ENCODE data around the gene GPRC6A.
A peak's percentile ranks its signal among the peaks of the same experiment; 100 is the strongest.
"Not testable (repeated sequence)": the region's sequence is repeated elsewhere in the genome, so short reads cannot be mapped to it uniquely, and the experiment has no call there.

Gene GPRC6A

DNA sequence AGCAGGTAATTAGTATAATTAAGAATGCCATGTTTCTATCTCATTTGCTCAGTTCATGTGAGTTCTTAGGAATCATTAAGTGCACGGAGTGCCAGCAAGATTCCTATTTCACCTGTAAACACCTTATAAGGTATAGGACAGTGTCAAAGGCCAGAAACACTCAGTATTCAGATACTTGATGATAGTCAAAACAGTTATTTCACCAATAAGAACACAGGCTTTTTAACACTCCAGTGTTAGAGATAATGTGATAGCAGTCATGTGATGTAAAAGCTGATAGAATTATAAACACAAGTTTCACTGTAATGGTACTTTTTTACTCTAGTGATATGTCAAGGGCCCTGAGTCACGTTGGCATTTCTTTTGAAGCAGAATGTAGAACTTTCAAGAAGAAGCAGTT is at the start of gene GPRC6A:
GPRC6A (minus strand) TSS at position 101 of the 400 bp plus-strand sequence; CDS start at position 31, 70 bp downstream.
- no peak for DNase-seq (ENCODE audit: low spot score)

DNA sequence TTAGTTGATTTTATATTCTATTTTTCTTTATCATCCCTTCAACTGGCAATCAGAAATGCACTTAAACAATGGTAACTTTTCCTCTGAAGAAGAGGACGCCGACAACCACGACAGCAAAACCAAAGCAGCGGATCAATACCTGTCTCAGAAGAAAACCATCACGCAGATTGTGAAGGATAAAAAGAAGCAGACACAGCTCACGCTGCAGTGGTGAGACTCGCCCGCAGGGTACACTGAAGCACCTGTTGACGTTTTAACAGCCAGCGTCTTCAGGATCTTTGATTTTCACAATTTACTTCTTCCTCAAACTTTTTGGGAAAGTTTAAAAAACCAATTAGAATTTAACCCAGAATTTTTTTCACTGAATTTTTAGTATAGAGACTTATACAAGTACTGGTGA is 48.9 kb upstream of the GPRC6A start:
- no peak for DNase-seq (ENCODE audit: low spot score)

GRCh38 chr6:116876635-116877611 is 48.0 kb upstream of the GPRC6A start, which contains the start of gene RFX6:
Gene RFX6, plus strand, starts transcription at chr6:116877242. Its CDS starts 34 bp downstream, at chr6:116877276.
- DNase-seq (ENCODE audit: low spot score) = no peak

GRCh38 chr6:116876107-116876506 is 47.2 kb upstream of the GPRC6A start:
- DNase-seq (ENCODE audit: low spot score) = no peak

DNA sequence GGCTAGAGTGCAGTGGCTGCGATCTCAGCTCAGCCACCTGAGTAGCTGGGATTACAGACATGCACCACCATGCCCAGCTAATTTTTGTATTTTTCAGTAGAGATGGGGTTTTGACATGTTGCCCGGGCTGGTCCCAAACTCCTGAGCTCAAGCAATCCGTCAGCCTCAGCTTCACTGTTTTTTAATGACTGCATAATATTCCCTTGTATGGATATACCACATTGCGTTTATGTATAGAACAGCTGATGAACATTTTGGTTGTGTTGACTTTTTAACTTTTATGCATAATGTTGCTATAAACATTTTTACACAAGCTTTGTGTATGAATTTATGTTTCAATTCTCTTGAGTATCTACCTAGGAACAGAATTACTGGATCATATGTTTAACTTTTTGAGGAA is 43.9 kb upstream of the GPRC6A start:
- no peak for DNase-seq (ENCODE audit: low spot score)

- DNase-seq (ENCODE audit: low spot score) = peak; percentile 22
Observed at GRCh38 chr6:116866281-116866871, 37.5 kb upstream of the GPRC6A start.

DNA sequence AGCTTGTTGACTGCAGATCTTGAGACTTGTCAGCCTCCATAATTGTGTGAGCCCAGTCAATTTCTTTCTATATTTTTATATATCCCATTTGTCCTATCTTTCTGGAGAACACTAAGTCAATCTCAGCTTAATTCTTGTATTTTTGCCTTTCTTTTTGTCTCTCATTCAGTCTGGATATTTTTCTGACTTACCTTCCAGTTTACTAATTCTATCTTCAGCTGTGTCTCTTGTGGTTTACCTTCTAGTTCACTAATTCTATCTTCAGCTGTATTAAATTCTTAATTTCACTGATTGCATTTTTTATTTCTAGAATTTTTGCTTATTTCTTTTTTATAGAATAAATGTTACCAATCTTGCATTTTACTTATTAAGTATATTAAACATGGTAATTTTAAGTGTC is 30.4 kb upstream of the GPRC6A start:
- DNase-seq (ENCODE audit: low spot score) = no peak

DNA sequence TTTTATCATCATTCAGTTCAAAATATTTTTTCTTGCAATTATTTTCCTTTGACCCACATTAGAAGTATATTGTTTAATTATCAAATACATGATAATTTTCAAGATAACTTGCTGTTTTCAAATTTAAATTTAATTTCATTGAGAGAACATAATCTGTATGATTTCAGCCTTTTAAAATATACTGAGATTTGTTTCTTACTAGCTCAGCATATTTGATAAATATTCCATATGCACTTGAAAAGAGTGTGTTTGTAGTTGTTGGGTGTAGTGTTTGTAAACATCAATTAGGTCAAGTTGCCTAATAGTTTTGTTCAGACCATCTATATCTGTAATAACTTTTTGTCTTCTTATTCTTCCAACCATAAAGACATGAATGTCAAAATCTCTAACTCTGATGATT is 29.2 kb upstream of the GPRC6A start:
- DNase-seq (ENCODE audit: low spot score) = no peak

DNA sequence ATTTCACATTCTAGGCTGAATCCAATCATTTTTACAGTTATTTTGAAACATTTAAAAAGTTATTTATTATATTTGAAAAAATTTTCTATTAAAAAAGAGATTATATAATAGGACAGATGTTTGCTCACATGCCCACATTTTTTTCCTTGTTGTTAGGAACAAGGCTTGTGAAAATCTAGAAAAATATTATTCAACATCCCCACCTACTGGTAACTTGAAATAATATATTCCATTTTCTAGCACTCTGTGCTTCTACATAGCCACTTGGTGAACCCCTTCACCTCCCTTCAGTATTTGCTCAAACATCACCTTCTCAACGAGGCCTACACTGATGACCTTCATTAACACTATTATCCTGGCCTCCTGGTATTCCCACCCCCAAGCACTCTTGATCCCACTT is 18.3 kb upstream of the GPRC6A start:
- peak; percentile 11 for DNase-seq (ENCODE audit: low spot score)

DNA sequence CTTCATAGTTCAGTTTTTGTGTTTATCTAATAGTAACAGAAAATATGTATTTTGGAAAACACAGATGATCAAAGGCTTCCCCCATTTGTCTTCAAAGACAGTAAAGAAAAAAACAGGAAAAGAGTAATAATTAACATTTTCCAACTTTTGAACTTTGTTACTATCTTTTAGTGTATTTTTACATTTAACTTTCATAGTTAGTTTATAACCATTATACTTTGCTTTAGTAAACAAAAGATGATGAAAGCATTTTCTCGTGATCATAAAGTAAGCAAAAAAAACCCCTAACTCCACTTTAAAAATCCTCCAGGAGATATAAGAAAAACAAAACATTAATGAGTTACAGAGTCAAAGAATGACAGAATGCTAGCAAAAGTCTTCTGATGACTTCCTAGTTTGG is 13.6 kb upstream of the GPRC6A start:
- DNase-seq (ENCODE audit: low spot score) = no peak

DNA sequence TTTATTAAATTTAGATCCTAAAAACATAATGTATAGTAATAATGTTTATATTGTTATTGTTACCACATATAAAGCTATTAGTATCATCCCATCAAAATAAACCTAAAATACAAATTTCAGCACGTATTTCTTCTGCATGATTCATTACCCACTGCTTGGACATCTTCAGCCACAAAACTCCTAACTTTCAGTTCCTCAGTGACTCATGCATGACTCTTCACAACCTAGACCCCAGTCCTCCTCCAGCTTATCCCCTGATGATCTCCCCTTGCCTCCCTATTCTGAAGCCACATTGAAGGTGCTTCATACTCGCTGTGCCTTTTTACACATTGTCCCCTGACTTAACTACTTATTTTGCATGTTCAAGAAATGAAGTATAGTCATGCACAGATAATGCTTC is 11.2 kb upstream of the GPRC6A start:
- no peak for DNase-seq (ENCODE audit: low spot score)

DNA sequence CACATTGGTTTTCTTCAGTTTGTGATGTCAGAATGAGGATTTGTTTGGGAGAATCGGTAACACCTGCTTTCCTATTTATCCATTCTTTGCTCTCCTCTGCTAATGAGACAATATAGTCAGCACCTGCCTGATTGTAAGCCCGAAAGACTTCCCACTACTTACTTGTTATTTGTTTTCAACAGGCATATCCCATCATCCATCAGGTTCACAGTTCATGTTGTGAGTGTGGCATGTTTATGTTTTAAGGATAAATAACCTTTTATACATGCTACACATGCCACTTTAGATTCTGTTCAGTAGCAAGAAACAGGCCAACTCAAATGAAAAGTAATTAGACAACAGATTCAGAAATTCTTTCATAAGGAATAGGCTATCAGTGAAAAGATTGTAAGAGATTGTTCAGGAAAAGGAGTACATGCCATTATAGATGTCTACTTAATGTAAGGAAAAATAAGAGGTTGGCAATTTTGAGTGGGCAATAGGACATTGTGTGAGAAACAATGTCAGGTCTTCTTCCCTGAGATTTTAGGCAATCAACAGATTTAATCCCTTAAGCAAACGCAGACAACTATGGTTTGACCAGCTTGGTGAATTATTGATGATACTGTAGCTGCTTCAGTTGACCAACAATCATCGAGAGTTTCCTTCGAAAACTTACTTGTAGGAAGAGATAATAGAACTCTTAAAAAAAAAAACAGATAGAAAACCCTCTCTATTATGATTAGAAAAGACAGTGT is 7.9 kb upstream of the GPRC6A start:
- DNase-seq (ENCODE audit: low spot score) = no peak

GRCh38 chr6:116834526-116834925 is 5.6 kb upstream of the GPRC6A start:
- not testable (repeated sequence) for DNase-seq (ENCODE audit: low spot score)

- no peak for DNase-seq (ENCODE audit: low spot score)
Observed at GRCh38 chr6:116827561-116828240, 1.2 kb downstream of the GPRC6A start.

DNA sequence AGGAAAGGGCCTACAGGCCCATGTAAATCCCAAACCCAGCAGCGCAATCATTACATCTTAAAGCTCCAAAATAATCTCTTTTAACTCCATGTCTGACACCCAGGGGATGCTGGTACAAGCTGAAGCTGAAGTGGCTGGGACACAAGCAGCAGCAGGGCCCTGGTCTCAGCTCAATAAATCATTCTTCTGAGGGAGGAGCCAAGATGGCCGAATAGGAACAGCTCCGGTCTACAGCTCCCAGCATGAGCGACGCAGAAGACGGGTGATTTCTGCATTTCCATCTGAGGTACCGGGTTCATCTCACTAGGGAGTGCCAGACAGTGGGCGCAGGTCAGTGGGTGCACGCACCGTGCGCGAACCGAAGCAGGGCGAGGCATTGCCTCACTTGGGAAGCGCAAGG is 12.5 kb downstream of the GPRC6A start:
- DNase-seq (ENCODE audit: low spot score) = not testable (repeated sequence)

DNA sequence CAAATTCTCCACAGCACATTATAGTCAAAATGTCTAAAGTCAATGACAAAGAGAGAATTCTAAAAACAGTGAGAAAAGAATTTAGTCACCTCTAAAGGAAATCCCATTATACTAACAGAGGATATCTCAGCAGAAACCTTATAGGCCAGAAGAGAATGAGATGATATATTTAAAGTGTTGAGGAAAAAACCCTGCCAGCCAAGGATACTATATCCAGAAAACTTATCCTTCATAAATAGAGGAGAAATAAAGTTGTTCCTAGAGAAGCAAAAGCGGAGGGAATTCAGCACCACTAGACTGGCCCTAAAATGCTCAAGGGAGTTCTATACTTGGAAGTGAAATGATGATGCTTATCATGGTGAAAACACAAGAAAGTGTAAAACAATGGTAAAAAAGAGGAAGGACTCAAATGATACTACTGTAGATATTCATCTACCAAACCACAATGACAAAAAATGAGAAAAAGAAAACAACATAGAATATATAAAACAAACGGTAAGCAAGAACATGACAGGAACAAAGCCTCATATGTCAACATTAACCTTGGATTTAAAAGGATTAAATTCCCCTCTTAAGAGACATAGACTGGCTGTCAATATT is 16.7 kb downstream of the GPRC6A start:
- no peak for DNase-seq (ENCODE audit: low spot score)

DNA sequence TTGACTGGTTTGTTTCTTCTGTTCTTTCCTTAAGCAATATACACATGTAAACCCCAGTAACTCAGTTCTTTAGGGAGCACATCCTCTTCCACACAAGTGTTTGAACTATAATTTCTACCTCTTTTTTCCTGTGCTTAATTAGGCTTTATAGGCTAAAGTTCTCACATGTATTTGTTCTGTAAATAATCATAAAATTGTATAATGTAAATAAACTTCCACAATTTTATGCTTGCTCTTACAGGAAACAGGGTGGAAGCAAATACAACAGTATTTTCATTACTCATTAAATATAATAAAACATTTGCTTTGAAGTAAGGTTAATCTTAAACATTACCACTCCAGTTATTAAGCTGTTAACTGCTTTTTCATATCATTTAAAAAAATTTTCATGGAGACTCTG is 26.9 kb downstream of the GPRC6A start:
- no peak for DNase-seq (ENCODE audit: low spot score)

DNA sequence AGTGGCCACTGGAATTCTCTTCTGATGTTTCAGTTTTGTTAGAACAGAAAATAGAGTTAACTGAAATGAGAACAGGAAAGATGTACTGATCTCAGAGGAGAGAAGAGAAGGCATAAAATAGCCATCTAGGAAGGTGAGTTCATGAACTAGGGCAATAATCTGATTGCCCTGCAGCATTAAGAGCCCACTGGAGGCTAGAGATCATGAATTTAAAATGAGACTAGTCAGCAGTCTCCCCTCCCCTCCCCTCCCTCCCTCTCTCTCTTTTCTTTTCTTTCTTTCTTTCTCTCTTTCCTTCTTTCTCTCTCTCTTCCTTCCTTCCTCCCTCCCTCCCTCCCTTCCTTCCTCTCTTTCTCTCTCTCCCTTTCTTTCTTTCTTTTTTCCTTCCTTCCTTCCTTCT is 28.9 kb downstream of the GPRC6A start:
- DNase-seq (ENCODE audit: low spot score) = no peak

DNA sequence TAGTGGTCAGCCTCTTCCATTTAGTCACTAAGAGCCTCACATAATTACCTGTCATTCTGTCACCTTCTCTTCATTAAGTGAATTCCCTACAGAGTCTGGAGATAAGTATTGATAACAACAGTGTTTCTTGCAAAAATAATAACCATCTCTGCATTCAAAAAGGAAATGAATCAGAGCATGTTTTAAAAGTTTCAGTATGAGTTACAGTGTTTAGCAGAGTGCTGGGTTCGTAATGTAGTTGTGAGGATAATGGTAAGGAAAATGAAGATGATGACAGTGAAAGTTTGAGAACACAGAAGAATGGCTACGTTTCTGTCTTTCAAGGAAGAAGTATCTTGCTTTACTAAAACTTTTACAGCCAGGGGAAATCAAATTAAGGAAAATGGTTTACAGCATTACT is 31.3 kb downstream of the GPRC6A start:
- peak; percentile 24 for DNase-seq (ENCODE audit: low spot score)

- DNase-seq (ENCODE audit: low spot score) = no peak
Observed at GRCh38 chr6:116793224-116793623, 35.7 kb downstream of the GPRC6A start.

GRCh38 chr6:116783852-116784251 is 45.0 kb downstream of the GPRC6A start:
- no peak for DNase-seq (ENCODE audit: low spot score)

Measured in activated CD4-positive, alpha-beta T cell treated with anti-CD3 and anti-CD28 coated beads, Interleukin-2, Interleukin-4, amounts not matched to agents 100 ng/mL and 50 ng/mL, durations not matched to agents 16 hours and 8 hours (primary cell).